Inferior parietal cortex (tissue), 1 donor: Measurements from ENCODE around the gene SLC52A1.
A peak's percentile ranks its signal among the peaks of the same experiment; 100 is the strongest.
"Not testable (repeated sequence)": the region's sequence is repeated elsewhere in the genome, so short reads cannot be mapped to it uniquely, and the experiment has no call there.

ENCODE experiments used
- DNase-seq: peaks from one replicate; pipeline ENCODE4 v3.0.0-alpha.2; 2016; ENCODE audit errors: extremely low spot score

Gene SLC52A1

DNA sequence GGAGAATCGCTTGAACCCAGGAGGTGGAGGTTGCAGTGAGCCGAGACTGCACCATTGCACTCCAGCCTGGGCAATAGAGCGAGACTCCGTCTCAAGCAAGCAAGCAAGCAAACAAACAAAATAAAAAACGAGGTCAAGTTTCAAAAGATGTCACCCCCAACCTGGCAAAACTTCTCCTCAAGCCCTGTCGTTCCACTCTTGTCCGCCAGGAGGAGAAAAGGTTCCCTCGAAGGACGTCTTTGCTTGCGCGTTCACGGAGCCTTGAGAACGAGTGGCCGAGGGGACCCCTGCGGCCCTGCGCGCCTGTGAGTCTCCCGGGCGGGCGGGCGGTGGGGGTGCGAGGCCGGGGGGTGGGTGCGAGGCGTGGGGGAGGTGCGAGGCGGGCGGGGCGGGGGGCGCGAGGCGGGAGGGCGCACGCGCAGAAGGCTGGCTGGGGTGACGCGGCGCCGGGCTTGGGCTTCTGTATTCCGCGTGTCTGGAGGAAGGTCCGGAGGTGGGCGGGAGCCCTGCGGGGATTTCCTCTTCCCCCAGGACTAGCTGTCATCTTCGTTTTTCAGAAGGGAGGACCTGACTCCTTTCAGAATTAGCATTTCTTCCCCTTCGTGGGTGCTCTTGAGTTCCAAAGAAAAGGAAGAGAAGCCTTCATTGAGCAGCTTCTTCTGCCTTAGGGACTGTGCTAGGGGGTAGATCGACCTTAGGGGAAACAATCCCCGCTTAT lies 3.7 kb downstream of the SLC52A1 start:
- peak; percentile 80 for DNase-seq

DNA sequence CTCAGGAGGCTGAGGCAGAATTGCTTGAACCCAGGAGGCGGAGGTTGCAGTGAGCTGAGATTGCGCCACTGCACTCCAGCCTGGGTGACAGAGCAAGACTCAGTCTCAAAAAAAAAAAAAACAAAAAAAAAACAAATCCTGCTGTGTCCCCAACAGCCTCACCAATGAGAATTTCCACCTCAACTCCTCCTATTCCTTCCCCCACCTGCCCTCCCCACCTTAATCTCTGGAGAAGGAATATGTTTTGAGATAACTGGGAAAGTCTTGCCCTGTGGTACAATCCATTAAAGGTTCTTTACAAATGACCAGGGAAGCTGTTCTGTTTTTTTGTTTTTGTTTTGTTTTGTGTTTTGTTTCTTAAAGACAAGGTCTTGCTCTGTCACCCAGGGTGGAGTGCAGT lies 5.1 kb downstream of the SLC52A1 start:
- DNase-seq, result not testable (repeated sequence)

DNA sequence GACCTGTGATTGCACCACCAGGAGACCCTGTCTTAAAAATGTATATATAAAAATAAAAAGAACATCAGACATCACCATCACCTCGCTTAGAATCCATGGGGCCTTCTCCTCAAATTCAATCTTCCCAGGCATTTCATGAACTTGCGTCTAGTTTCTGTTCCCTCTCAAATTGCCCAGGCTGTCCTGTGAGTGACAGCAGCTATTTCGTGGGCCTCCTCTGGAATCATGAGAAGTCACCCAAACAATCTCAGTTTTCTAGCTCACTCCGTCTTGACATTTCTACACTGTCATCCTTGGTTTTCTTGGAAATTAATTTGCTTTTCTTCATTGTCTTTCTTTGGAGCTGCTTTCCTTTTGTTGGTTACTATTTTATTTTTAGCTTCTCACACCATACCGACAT lies 7.3 kb downstream of the SLC52A1 start:
- no peak for DNase-seq

DNA sequence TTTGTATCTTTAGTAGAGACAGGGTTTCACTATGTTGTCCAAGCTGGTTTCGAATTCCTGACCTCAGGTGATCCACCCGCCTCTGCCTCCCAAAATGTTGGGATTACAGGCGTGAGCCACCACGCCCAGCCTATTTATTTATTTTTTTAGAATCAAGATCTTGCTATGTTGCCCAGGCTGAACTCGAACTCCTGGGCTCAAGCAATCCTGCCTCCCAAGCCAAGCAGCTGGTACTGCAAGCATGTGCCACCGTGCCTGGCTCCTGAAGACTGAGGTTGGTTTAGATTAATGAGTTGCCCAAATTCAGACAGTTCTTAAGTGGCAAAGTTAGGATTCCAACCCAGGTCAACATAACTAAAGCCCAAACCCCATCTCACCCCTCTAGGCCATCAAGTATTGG lies 7.9 kb downstream of the SLC52A1 start:
- no peak for DNase-seq

DNA sequence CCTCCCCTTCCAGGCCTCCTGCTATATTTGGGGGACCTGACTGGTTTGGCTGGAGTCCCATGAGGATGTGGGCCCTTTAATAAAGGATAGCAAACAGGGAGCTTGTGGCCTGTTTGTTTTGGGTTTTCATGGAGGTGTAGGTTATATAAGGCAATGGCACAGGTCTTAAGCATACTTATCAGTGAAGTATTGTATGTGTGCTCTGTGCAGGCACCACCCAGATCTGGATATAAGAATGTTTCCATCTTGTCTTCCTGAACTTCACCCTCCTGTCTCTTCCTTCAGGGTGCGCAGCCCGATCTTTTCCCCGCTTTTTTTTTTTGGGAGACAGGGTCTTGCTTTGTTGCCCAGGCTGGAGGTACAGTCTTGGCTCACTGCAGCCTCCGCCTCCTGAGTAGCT lies 10.6 kb downstream of the SLC52A1 start:
- DNase-seq, result no peak

DNA sequence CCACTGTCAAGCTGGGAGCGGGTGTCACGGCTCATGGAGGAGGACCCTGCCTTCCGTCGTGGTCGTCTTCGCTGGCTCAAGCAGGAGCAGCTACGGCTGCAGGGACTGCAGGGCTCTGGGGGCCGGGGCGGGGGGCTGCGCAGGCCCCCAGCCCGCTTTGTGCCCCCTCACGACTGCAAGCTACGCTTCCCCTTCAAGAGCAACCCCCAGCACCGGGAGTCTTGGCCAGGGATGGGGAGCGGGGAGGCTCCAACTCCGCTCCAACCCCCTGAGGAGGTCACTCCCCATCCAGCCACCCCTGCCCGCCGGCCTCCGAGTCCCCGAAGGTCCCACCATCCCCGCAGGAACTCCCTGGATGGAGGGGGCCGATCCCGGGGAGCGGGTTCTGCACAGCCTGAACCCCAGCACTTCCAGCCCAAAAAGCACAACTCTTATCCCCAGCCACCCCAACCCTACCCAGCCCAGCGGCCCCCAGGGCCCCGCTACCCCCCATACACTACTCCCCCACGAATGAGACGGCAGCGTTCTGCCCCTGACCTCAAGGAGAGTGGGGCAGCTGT lies 11.6 kb downstream of the SLC52A1 start:
- no peak for DNase-seq

DNA sequence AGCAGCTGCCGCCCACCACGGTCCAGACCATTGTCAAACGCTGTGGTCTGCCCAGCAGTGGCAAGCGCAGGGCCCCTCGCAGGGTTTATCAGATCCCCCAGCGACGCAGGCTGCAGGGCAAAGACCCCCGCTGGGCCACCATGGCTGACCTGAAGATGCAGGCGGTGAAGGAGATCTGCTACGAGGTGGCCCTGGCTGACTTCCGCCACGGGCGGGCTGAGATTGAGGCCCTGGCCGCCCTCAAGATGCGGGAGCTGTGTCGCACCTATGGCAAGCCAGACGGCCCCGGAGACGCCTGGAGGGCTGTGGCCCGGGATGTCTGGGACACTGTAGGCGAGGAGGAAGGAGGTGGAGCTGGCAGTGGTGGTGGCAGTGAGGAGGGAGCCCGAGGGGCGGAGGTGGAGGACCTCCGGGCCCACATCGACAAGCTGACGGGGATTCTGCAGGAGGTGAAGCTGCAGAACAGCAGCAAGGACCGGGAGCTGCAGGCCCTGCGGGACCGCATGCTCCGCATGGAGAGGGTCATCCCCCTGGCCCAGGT lies 13.0 kb downstream of the SLC52A1 start:
- DNase-seq, result no peak

DNA sequence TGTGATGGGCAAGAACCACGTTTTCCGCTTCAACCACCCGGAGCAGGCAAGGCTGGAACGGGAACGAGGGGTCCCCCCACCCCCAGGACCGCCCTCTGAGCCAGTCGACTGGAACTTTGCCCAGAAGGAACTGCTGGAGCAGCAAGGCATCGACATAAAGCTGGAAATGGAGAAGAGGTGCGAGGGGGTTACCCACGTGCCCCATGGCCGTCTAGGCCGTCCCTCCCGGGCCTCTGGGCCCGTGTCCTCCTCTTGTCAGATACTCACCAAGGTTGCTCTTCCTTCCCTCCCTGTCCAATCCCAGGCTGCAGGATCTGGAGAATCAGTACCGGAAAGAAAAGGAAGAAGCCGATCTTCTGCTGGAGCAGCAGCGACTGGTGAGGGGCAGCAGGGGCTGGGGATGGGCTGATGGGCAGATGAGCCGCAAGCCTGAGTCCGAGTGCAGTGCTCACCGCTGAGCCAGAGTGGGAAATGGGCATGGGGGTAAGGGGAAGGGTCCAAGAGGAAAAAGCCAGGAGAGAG lies 14.7 kb downstream of the SLC52A1 start:
- DNase-seq, result no peak

DNA sequence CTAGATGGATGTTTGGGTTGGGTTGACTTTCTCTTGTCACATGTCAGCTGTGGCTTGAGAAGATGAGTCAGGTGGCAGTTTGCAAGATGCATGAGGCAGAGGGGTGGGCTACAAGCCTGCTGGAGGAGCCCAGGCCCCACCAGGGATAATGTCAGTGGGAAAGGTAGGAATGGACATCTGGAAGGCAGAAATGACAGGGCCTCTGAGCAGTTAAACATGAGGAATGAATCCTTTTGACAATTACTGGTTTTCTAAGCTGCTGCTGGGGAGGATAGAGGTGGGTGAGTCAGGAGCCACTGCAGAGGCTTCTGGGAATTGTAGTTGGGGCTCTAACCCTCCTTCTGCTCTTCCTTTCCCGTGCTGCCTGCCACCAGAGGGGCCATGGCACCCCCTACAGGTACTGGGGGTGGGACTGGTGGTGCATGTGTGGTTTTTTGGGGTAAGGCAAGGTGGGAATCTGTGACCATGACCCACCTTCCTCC lies 15.7 kb downstream of the SLC52A1 start:
- no peak for DNase-seq

DNA sequence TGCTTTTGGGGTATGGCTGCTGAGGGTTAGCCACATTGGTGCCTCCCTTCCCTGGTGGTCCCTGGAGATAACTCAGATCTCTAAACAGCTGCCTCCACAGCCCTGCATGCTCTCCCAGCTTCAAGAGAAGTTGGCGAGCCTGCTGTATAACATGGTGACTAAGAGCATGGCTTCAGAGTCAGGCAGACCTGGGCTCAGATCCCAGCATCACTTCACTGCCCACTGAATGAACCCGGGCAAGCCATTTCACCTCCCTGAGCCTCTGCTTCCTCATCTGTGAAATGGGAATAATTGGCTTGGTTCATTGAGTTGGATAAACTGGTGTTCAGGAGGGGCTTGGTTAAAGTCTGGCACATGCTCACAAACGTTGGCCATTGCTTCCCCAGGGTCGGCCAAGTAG lies 20.9 kb downstream of the SLC52A1 start:
- no peak for DNase-seq

DNA sequence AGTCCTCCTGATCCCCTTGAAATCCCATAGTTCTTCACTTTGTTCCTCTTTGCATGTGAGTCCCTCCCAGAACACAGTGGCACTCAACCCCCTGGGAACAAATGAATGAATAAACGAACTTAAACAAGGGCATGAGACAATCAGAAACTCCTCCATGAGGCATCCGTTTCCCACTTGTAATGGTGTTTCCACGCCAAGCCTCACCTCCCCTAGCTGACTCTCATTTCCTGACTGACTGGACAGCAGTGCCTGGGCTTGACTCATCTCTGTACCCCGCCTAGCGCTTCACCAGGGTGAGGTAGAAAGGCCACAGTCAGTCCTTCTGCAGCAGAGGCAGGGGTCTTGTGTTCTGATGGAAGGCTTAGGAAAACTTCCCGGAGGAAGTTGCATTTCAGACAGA lies 23.3 kb downstream of the SLC52A1 start:
- DNase-seq, result no peak

DNA sequence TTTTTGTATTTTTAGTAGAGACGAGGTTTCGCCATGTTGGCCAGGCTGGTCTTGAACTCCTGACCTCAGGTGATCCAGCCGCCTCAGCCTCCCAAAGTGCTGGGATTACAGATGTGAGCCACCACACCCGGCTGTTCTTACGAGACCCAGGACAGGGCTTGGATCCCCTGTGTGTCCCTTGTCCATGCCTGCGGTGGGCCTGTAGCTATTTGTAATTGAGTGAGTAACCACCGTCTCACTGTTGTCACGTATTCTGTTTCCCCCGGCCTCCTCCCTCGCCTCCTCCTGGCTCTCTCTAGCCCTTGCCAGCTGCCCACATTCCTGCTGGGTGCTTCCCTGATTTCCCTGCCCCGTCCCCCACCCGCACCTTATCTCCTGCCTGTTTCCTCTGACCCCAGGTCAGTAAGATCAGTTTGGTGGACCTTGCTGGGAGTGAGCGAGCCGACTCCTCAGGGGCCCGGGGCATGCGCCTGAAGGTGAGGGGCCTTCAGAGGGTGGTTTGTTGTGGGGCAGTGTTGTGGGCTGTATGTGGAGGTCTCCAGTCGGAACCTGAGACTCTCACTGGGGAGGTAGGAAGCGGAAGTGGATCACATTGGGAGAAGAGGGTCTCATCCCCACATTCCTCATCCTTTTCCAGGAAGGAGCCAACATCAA lies 31.9 kb downstream of the SLC52A1 start:
- no peak for DNase-seq

DNA sequence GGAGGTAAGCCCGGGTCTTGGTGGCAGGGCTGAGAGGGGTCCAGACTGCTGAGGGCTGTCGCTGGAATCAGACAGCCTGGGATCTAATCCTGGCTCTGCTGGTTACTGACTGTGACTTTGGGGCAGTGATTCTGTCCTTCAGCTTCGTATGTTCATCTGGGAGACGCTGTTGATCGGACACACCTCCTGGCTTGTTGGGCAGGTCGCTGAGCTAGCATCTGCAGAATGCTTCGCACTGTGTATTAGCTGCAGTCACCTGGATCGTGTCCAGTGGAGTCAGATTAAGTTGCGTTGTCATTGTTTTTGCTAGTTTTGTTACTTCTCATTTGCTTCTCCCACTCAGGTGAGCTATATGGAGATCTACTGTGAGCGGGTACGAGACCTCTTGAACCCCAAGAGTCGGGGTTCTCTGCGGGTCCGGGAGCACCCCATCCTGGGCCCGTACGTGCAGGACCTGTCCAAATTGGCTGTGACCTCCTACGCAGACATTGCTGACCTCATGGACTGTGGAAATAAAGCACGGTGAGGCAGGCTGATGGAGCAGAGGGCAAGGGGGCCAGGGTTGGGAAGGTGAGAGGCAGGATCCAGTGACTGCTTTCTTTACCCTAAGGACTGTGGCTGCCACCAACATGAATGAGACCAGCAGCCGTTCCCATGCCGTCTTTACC lies 33.0 kb downstream of the SLC52A1 start:
- DNase-seq, result no peak

DNA sequence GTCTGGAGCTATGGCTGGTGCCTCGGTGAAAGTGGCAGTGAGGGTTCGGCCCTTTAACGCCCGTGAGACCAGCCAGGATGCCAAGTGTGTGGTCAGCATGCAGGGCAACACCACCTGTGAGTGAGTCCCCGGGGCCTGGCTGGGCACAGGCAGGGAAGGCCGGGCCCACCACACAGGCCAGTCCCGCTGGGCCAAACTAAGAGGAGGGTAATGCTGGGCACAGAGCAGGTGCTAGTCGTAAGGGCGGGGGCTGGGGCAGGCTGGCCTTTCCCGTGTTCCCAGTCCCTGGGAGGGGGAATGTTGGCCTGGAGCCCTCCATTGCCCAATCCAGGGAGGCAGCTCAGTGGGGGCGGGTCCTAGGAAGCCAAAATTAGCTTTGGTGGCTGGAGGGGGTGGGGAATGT lies 35.0 kb downstream of the SLC52A1 start:
- DNase-seq, result no peak

DNA sequence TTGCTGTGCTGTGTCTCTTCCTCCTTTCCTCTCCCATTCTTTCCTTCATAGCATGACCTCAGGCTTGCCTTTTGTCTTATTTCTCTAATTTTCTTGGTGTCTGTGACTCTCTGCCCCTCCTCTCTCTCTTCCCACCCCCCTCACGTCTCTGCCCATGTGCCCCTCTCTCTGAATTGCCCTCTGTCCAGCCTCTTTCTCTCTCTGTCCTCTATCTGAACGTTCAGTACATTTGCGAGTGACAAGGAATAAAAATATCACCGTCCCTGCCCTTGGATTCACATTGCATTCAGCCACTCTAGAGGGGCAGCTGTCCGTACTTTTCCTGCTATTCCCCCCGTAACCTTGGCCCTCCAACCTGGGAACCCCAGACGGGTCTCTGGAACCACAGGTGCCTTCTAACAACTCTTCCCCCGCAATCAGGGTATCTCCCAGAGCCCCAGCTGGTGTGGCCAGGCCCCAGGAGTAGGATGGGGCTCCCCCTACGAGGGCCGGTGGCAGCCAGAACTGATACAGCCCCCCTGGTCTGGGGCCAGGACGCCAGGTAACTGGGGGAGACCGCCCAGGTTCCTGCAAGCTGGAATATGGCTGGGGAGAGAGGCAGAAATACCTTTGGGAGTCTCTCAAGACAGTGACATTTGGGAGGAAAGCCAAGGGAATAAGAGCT lies 35.7 kb downstream of the SLC52A1 start:
- no peak for DNase-seq

DNA sequence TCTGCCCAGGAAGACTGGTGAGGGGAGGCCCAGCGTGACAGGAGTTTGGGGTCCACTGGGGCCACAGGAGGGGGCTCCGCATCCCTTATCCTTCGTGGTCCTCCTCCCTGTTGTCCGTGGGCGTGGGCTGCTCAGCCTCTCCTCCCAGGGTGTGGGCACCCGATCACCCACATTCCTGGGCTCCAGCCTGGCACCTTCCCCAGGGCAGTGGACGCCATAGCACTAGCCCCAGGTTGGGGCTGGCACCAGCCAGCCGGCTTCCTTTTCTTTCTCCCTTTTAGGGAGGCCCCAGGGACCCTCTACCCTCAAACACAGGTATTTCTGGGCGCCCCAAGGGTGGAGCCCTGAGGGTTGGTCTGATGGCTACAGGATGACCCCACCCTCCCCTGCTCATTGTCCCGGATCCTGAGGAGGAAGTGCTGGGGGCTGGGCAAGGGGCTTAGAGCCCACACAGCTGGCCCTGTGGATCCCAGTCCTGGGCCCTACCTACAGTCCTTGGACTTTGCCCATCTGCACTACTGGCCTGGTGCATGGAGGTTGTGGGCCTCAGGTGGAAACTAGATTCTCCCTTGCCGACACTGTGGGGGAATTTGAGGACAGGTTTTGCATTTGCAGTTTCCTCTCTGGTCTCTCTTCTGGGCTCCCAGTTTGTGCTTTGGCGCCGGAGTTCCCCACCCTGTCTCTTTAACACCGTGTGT lies 36.3 kb downstream of the SLC52A1 start:
- DNase-seq, result no peak

DNA sequence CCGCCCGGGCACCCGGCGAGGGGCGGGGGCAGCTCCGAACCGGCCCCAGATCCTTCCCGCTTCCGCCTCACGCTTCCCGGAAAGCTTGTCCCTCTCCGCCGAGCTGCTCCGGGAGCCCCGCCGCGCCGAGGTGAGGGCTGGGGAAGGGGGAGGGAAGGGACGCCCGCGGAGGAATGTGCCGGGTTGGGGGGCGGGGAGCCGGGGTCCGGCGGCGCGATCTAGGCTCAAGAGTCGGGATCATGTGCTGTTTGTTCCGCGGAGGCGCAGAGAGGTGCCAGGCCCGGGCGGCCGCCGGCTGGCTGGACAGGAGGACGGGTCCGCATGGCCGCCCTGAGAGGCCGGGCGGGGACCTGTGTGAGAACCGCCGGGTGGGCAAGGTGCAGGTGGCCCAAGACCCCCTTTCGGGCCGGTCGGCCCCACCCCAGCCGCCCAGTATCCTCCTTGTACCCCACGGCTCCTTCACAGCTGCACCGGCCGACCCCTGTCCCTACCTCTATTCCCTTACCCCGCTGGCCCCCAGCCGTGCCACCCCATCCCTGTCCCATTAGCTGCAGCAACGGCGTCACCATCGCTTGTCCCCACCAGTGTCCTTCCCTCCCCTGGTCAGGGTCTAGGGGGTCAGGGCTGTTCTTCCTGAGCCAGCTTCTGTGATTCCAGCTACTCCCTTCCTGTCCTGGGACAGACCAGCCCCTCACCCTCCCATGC lies 37.0 kb downstream of the SLC52A1 start:
- no peak for DNase-seq

DNA sequence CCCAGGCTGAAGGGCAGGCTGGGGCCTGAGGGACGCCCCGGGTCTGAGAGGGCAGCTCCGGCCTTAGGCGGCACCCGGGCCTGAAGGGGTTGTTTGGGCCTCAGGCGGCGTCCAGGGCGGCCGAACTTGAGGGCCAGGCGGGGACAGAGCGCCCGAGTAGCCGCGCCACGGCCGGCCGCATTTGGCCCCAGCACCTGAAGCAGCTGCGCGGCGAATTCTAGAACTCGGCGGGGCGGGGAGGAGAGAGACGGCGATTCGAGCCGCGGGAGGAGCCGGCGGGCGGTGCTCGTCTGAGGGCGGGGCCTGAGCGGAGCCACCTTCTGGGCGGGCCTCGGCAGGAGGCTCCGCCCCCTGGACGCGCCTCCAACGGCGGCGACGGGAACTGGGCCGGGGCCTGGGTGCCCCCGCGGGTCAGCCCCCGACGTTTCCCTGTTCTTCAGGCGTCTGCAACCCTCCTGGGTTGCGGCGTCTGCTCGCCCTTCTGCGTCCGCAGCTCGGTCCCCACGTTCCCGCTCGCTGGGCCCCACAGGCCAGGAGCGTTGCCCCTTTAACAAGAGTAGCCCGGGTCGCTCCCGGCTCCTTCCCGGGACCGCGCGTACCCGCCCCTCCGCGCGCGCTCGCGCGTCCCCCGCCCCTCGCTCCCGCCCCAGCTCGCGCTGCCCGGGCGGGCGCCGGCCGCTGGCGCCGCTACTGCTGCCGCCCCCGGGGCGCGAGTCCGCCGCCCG lies 37.8 kb downstream of the SLC52A1 start, which contains the start of the genes INCA1 and KIF1C:
INCA1 (minus strand) TSS at position 221 of the 725 bp plus-strand sequence. CDS start 3,085 bp downstream, outside the sequence.
KIF1C (plus strand) TSS at position 649 of the 725 bp plus-strand sequence. CDS start 2,297 bp downstream, outside the sequence.
- DNase-seq, result peak; percentile 88

DNA sequence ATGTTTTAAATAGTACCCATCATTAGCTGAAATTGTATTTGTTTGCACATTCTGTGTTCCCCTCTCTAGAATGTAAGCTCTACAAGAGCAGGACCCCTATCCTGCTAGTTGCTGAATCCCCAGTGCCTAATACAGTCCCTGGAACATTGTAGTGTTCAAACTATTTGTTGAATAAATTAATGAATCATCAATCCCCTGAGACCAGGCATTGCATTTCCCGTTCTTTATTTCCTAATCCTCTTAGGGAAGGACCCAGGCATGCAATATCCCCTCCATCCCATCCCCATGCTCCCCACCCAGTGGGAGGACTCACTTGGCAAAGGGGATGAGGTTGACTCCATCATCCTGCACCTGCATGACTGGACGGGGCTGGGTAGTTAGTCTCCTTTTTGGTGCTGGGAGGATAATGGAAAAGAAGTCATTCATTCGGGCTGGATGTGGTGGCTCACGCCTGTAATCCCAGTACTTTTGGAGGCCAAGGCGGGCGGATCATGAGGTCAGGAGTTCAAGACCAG lies 41.1 kb downstream of the SLC52A1 start:
- DNase-seq, result no peak
